MCF 10A (cell line): ENCODE data around the gene SMARCC1. TPM values are rescaled to one million over a fixed set of nuclear protein-coding genes. Genes with fewer than 3 reads are reported as not detected.
A peak's percentile ranks its signal among the peaks of the same experiment; 100 is the strongest.

ENCODE experiments used
- BruUV-seq: library from RNA; stranded (reverse); fragments of 400-500 nt; replicated peaks from 2 replicates; lab custom pipeline; 2021; lab: Mats Ljungman, UMichigan
- CTCF ChIA-PET: fragments of 300-600 bp; sonication (Branson Sonifier 250); formaldehyde crosslinking; extraction: SDS; loops from one replicate; lab custom pipeline; 2021; ENCODE audit warnings: antibody characterized with exemption, inconsistent platforms; lab: Yijun Ruan, JAX
- POLR2A ChIA-PET: fragments of 300-600, 350-650 bp; sonication (Branson Sonifier 250); formaldehyde crosslinking; extraction: SDS; loops from one replicate; lab custom pipeline; 2020; ENCODE audit warnings: antibody characterized with exemption, inconsistent platforms; lab: Yijun Ruan, JAX
- DNase-seq: peaks from one replicate; pipeline ENCODE4 v3.0.0-alpha.2; 2018; ENCODE audit not compliant: unreplicated experiment
- H3K27ac Mint-ChIP-seq: one replicate; pipeline ENCODE4 v1.8.0; 2022; ENCODE audit warnings: mild to moderate bottlenecking, low read depth, mixed read lengths; ENCODE audit not compliant: unreplicated experiment
- H3K27me3 Mint-ChIP-seq: one replicate; pipeline ENCODE4 v1.8.0; 2022; ENCODE audit warnings: mixed read lengths; ENCODE audit not compliant: insufficient read depth, unreplicated experiment
- H3K36me3 Mint-ChIP-seq: one replicate; pipeline ENCODE4 v1.8.0; 2022; ENCODE audit warnings: mild to moderate bottlenecking, moderate library complexity, mixed read lengths; ENCODE audit not compliant: insufficient read depth, unreplicated experiment
- H3K4me1 Mint-ChIP-seq: one replicate; pipeline ENCODE4 v1.8.0; 2022; ENCODE audit warnings: mixed read lengths; ENCODE audit not compliant: insufficient read depth, unreplicated experiment
- H3K4me3 Mint-ChIP-seq: one replicate; pipeline ENCODE4 v1.8.0; 2022; ENCODE audit warnings: mild to moderate bottlenecking, moderate library complexity, mixed read lengths; ENCODE audit not compliant: unreplicated experiment
- H3K9me3 Mint-ChIP-seq: one replicate; pipeline ENCODE4 v1.8.0; 2022; ENCODE audit warnings: mixed read lengths; ENCODE audit not compliant: unreplicated experiment
- intact Hi-C: fragments of 100-400 bp; cut with micrococcal nuclease; formaldehyde crosslinking; loops from 2 replicates; pipeline ENCODE4 v1.14.1; 2022
- total RNA-seq: library from RNA; stranded (reverse); gene quantifications from 2 replicates; pipeline ENCODE4 v1.2.3, GENCODE V29; 2022
- TF ChIP-seq, protein P1 (sequence below): fragments of 200-600 bp; IDR thresholded peaks from one replicate; pipeline ENCODE4 v1.8.0; 2022; ENCODE audit warnings: antibody characterized with exemption, mild to moderate bottlenecking; ENCODE audit not compliant: unreplicated experiment

Gene SMARCC1
- total RNA-seq, 1 experiment from 2014 or later: 77.5 TPM

- H3K36me3 Mint-ChIP-seq: peaks cover 58% of the 10 kb centered on the region
- CTCF ChIA-PET: no interaction called here
- H3K4me3 Mint-ChIP-seq: no peak overlapping the region
- no TSS peak for BruUV-seq
- DNase-seq: no peak
- H3K9me3 Mint-ChIP-seq: no peaks in the 10 kb centered on the region
- intact Hi-C loops: no loop called here
- H3K27me3 Mint-ChIP-seq: no peaks in the 10 kb centered on the region
- POLR2A ChIA-PET: interaction anchor here (0.7 kb wide), 1 partner anchor 21 kb away, joined by 3 read pairs; no protein-coding TSS in a partner anchor
- TF ChIP-seq, protein P1, sequence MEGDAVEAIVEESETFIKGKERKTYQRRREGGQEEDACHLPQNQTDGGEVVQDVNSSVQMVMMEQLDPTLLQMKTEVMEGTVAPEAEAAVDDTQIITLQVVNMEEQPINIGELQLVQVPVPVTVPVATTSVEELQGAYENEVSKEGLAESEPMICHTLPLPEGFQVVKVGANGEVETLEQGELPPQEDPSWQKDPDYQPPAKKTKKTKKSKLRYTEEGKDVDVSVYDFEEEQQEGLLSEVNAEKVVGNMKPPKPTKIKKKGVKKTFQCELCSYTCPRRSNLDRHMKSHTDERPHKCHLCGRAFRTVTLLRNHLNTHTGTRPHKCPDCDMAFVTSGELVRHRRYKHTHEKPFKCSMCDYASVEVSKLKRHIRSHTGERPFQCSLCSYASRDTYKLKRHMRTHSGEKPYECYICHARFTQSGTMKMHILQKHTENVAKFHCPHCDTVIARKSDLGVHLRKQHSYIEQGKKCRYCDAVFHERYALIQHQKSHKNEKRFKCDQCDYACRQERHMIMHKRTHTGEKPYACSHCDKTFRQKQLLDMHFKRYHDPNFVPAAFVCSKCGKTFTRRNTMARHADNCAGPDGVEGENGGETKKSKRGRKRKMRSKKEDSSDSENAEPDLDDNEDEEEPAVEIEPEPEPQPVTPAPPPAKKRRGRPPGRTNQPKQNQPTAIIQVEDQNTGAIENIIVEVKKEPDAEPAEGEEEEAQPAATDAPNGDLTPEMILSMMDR: no peak
- H3K27ac Mint-ChIP-seq: no peak overlapping the region
- no peaks in the 10 kb centered on the region for H3K4me1 Mint-ChIP-seq
Observed at GRCh38 chr3:47636921-47637320, 144.8 kb downstream of the SMARCC1 start.

- Mint-ChIP-seq H3K4me3 (no peak overlapping the region), H3K27me3 (no peaks in the 10 kb centered on the region), H3K36me3 (peaks cover 64% of the 10 kb centered on the region), H3K27ac (peak overlapping the region; percentile 88), H3K4me1 (no peaks in the 10 kb centered on the region), H3K9me3 (no peaks in the 10 kb centered on the region)
- POLR2A ChIA-PET: no interaction called here
- DNase-seq: no peak
- intact Hi-C loops: no loop called here
- no TSS peak for BruUV-seq
- TF ChIP-seq, protein P1: no peak
- CTCF ChIA-PET: no interaction called here
Observed at GRCh38 chr3:47636225-47636624, 145.5 kb downstream of the SMARCC1 start.

DNA sequence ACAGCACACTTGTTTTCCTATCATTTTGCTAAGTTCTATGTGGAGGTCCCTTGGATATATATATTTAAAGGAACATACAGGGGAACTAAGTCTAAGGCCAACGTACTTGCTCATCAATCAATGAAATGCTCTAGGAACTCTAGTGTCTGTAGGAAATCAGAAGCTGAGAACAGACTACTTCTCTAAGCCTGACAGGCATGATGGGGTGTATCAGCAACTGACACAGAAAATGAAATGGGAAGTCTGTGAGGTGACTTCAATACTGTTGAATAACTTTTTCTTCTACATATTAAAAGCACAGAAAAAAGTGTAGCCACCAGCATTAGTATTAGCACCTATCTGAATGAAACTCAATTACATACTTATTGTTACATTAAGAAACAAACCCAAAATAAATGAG is 146.2 kb downstream of the SMARCC1 start:
- ChIA-PET CTCF (no interaction called here), POLR2A (no interaction called here)
- H3K27ac Mint-ChIP-seq: peak overlapping the region; percentile 88
- peaks cover 71% of the 10 kb centered on the region for H3K36me3 Mint-ChIP-seq
- intact Hi-C loops: no loop called here
- no peak for DNase-seq
- no peak overlapping the region for H3K4me3 Mint-ChIP-seq
- no peaks in the 10 kb centered on the region for H3K9me3 Mint-ChIP-seq
- BruUV-seq: no TSS peak
- no peaks in the 10 kb centered on the region for H3K27me3 Mint-ChIP-seq
- no peaks in the 10 kb centered on the region for H3K4me1 Mint-ChIP-seq
- TF ChIP-seq, protein P1: no peak

DNA sequence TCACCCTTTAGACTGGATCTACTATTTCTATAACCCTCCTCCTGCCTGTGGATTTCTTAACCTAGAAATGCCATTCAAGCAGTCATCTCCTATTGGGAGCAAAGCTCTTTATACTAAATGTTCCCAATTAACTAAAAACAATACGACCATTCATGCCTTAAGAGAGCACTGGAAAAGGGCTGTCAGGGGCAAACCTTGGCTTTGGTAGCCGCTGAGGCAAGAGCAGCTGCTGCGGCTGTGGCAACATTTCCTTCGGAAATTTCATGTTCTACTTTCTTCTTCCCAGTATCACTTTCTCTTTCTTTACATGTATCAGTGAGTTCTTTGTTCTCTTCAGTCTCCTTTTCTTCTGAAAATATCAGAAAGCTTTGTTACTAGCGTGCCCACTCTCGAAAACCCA is 146.7 kb downstream of the SMARCC1 start:
- ChIA-PET CTCF (interaction anchor here (0.6 to 0.8 kb wide), 2 partner anchors 119 to 152 kb away, joined by 3 to 4 read pairs; no protein-coding TSS in a partner anchor), POLR2A (no interaction called here)
- Mint-ChIP-seq H3K4me1 (no peaks in the 10 kb centered on the region), H3K36me3 (peaks cover 77% of the 10 kb centered on the region), H3K4me3 (no peak overlapping the region), H3K27ac (no peak overlapping the region), H3K27me3 (no peaks in the 10 kb centered on the region), H3K9me3 (no peaks in the 10 kb centered on the region)
- TF ChIP-seq, protein P1: no peak
- intact Hi-C loops: no loop called here
- no TSS peak for BruUV-seq
- no peak for DNase-seq
